ENCODE data around the gene ABR.
A peak's percentile ranks its signal among the peaks of the same experiment; 100 is the strongest.
"Not testable (repeated sequence)": the region's sequence is repeated elsewhere in the genome, so short reads cannot be mapped to it uniquely, and the experiment has no call there.

ABR gene

DNA sequence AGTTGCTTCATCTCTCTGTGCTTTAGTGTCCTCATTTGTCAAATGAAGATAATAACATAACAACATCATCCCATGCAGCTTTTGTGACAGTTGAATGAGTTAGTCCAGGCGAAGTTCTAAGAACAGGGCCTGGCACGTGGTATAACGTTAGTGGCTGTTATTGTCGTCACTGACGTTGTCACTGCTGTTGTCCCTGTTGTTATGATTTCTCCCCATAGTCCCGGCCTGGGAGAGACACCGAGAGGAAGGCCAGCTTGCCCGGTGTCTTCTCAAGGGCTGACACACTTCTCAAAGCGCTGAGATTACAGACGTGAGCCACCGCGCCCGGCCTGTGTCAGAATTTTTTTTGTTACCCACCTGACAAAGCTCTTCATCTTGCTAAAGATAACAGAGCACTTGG, 29.9 kb downstream of the ABR start:
- DNase-seq (ENCODE audit: low read depth, low spot score): no peak

- DNase-seq (ENCODE audit: low read depth, low spot score): peak; percentile 85
These were observed 32.1 kb downstream of the ABR start for GRCh38 chr17:1147664-1148063.

GRCh38 chr17:1146561-1147265, 33.1 kb downstream of the ABR start:
- no peak for DNase-seq (ENCODE audit: low read depth, low spot score)

DNA sequence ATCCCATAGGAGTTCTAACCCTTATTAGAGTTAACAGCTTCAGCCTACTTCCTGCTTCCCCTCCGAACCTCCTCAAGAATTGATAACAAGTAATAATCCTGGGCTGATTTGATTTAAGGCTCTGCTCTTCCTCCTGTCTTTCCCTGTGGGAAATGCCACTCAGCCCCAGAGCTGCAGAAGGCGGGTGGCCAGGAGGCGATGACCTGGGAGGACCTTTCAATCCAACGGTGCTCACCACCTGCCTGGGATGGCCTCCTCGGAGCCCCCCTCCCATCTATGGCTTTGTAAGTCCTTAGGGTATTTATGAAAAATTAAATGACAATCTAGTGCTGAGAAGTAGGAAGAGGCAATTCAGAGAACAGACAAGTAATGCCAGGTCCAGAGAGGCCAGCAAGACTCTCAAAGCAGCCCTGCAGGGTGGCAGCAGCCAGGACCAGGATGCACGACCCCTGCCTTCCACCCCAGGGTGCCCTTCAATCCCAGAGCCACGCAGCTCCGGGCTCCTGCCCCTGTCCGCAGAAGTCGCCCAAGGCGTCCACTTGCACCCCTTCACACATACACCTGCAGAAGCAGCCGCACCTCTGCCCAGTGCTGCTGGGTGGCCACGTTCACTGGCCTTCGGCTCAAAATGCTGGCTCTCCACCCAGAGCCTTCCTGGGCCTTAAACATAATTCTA, 34.3 kb downstream of the ABR start:
- no peak for DNase-seq (ENCODE audit: low read depth, low spot score)

DNA sequence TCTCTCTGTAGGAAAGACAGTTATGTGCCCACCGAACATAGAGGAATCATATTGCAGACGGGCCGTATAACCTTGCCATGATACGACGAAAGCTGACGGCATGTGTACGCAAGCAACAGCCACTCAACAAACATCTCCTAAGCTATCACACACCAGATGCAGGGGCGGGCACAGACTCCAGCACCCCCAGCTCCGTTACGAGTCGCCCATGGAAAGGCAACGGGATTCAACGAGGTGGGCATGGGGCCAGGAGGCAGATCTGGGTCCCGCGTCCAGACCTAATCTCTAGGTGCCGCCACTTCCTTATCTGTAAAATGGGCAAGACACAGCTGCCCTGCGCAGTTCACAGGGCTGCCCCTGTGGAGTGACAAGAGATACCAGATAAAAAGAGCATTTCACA, 35.6 kb downstream of the ABR start:
- no peak for DNase-seq (ENCODE audit: low read depth, low spot score)

- DNase-seq (ENCODE audit: low read depth, low spot score): peak; percentile 72
These were observed 36.2 kb downstream of the ABR start for GRCh38 chr17:1143573-1143972.

DNA sequence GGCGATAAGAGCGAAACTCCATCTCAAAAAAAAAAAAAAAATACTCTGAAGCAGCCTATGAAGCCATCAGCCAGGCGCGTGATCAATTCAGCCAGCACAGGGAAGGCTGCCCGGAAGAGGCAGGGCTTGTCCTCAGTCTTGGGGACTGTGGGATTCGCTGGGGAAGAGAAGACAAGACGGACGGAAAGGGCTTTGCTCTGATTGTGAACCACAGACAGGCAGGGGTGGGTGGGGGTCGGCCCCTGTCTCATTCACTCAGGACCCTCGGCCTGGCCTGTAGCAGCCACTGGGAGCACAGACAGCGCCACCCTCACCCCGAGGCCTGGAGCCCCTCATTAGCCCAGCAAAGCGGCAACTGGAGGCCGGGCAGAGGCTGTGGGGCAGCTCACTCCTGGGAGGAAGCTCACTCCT, 37.2 kb downstream of the ABR start:
- DNase-seq (ENCODE audit: low read depth, low spot score): no peak

DNA sequence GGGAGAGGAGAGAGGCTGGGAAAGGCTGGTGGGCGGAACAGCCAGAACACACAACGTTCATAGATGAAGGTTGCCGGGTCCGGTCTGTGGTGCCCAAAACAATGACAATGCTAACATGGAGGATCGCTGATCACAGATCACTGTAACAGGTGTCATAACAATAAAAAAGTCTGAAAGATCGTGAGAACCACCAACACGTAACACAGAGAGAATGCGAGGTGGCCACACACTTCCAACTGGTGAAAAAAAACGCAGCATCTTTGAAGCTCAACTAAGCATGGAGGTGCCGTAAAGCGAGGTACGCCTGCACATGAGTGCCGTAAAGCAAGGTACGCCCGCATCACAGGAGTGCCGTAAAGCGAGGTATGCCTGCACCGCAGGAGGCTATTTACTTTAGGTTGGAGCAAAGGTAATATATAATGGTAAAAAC, 42.3 kb downstream of the ABR start:
- DNase-seq (ENCODE audit: low read depth, low spot score): no peak

- no peak for DNase-seq (ENCODE audit: low read depth, low spot score)
These were observed 43.0 kb downstream of the ABR start for GRCh38 chr17:1136748-1137147.

- no peak for DNase-seq (ENCODE audit: low read depth, low spot score)
These were observed 45.0 kb downstream of the ABR start for GRCh38 chr17:1134634-1135324.

- DNase-seq (ENCODE audit: low read depth, low spot score): no peak
These were observed 49.6 kb downstream of the ABR start for GRCh38 chr17:1130191-1130590.

GRCh38 chr17:1128463-1128862, 51.3 kb downstream of the ABR start:
- DNase-seq (ENCODE audit: low read depth, low spot score): not testable (repeated sequence)

DNA sequence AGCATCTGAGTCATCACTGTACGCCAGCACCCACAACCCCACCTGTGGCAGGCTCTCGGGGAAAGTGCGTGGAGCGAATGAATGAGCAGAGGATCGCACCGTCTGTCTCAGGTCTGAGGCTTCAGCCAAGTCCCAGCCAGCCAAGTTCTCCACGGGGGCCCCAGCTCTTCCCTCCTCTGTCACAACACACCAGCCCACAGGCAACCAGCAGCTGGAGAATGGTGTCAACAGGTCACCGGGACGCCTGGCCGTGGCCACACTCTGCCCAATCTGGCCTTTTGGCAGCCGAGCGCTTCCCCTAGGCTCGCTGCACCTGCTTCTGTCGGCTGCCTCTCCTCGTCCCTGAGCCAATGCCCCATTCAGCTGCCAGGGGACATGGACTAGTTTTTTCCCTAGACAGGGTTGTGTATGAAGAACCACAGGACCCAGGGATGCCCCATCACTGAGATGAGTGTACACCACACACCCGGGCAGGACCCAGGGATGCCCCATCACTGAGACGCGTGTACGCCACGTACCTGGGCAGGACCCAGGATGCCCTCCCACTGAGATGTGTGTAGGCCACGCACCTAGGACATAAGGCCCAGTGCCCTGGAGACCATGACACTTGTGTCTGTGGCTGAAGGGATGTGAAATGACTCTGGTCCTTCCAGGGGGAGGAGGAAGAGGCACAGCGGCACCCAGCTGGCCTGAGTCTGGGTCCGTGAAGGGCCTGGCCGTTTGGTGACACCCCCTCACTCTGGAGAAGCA, 52.8 kb downstream of the ABR start:
- no peak for DNase-seq (ENCODE audit: low read depth, low spot score)

GRCh38 chr17:1126250-1126797, 53.5 kb downstream of the ABR start:
- DNase-seq (ENCODE audit: low read depth, low spot score): no peak

GRCh38 chr17:1125788-1126145, 54.0 kb downstream of the ABR start:
- DNase-seq (ENCODE audit: low read depth, low spot score): no peak

DNA sequence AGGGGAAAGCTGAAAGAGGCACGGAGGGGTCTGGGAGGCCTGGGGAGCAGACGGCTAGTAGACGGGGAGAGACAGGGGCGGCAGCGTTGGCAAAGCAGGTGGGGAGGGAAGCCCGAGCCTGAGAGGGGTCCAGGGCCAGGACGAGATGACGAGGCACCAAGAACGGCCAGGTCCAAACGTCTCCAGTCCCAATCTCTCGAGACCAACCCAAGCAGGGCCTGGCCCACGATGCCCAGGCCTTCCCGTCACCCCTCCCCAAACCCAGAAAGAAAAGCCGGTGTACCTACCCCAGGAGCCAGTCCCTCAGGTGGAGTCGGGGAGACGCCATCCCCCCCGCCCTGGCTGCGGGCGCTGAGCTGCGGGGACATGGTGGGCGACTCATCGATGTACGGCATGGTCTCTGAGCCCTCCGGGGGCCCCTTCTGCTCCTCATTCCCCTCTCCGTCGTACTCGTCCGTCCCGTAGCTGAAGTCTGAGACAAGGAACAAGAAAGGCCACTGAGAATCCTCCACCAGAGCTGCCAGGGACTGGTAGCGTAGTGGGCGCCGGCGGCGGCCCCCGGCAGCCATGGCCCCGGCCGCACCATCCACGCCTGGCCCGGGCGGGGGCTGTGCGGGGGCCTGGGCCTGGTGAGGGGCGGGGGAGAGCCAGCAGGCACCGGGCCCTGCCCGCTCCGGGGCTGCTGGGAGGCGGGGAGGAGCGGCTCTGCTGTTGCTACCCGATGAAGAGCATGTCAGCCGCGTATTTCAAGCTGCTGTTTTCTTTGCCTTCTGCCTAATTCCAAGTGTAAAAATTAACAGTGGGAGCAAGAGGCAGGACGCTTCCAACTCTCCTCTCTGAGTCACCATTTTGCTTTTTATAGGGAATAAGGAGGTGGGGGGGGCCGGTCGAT, 54.6 kb downstream of the ABR start:
- peak; percentile 39 for DNase-seq (ENCODE audit: low read depth, low spot score)

- peak; percentile 44 for DNase-seq (ENCODE audit: low read depth, low spot score)
These were observed 55.7 kb downstream of the ABR start for GRCh38 chr17:1123921-1124715.

DNA sequence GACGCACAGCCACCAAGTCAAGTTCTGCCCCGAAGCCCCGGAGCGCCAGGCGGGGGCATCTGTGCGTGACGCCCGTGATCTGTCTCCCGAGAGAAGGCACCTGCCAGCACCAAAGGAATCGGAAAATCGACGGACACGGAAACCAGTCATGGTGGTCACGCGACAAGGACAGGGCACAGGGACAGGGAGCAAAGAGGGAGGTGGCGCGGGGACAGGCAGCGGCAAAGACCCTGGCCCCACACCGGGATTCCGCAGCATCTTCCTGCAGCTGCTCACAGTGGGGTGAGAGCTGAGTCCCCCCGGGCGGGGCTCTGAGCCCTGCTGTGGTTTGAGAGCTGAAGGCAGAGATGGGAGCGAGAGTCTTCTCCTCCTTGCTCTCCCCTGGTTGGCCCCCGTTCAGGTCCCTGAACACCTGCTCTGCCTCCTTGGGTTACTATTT, 56.4 kb downstream of the ABR start:
- DNase-seq (ENCODE audit: low read depth, low spot score): no peak

DNA sequence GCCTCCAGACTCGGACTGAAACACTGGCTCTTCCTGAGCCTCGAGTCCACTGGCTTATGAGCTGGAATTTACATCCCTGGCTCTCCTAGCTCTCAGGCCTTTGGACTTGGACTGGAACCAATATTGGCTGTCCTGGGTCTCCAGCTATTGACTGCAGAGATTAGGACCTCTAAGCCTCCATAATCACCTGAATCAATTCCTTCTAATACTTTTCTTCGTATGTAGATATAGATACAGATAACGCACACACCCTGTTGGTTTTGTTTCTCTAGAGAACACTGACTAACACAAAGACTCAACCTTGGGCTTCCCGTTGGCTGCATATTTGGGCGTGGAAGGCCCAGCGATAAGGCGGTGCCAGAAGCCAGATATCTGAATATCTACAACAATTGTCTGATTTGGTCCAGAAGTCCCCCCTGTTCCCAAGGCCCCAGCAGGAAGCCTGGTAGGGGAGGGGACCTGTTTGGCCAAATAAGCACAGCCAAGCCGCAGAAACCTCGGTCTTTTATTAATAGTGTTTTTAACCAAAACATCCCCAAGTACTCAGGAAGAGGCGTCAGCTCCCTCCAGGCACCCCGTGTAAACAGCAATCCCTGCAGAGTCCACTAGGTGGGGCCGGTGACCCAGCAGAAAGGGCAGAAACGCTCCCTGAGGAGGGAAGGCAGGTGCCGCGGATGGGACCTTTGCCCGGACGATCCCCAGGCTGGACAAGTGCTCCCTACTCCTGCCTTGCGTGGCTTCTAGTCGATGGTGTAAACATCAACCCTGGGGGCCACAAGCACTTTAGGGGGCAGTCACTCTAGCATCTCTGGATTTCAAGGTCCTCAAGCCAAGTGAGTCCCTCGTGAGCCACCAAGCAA, 57.0 kb downstream of the ABR start:
- DNase-seq (ENCODE audit: low read depth, low spot score): peak; percentile 91

Measured in astrocyte of the hippocampus (primary cell).